HG02840 (cell line): ENCODE results near the gene GHR.

Experiments used
- ATAC-seq: cut with Tn5 transposase; IDR thresholded peaks from one replicate; pipeline ENCODE4 v1.9.1; 2021; ENCODE audit warnings: mild to moderate bottlenecking, moderate library complexity, moderate number of reproducible peaks; ENCODE audit not compliant: unreplicated experiment, low FRiP score

Gene GHR

GRCh38 chr5:42461033-42461432 is 37.8 kb downstream of the GHR start:
- ATAC-seq: no peak

- ATAC-seq: no peak
Observed at GRCh38 chr5:42461507-42461906, 38.3 kb downstream of the GHR start.

GRCh38 chr5:42462083-42462482 is 38.8 kb downstream of the GHR start:
- no peak for ATAC-seq

- ATAC-seq: no peak
Observed at GRCh38 chr5:42467572-42467971, 44.3 kb downstream of the GHR start.

- no peak for ATAC-seq
Observed at GRCh38 chr5:42467981-42468524, 44.8 kb downstream of the GHR start.

- no peak for ATAC-seq
Observed at GRCh38 chr5:42483472-42484154, 60.4 kb downstream of the GHR start.

GRCh38 chr5:42487077-42487476 is 63.8 kb downstream of the GHR start:
- ATAC-seq: no peak

GRCh38 chr5:42487821-42488220 is 64.6 kb downstream of the GHR start:
- no peak for ATAC-seq

- no peak for ATAC-seq
Observed at GRCh38 chr5:42490831-42491230, 67.6 kb downstream of the GHR start.

- ATAC-seq: no peak
Observed at GRCh38 chr5:42491699-42492098, 68.5 kb downstream of the GHR start.

- ATAC-seq: no peak
Observed at GRCh38 chr5:42492974-42493373, 69.7 kb downstream of the GHR start.

- no peak for ATAC-seq
Observed at GRCh38 chr5:42494414-42494813, 71.2 kb downstream of the GHR start.

GRCh38 chr5:42495914-42496313 is 72.7 kb downstream of the GHR start:
- no peak for ATAC-seq

GRCh38 chr5:42496397-42497156 is 73.3 kb downstream of the GHR start:
- ATAC-seq: no peak

- no peak for ATAC-seq
Observed at GRCh38 chr5:42498000-42498399, 74.8 kb downstream of the GHR start.

- ATAC-seq: no peak
Observed at GRCh38 chr5:42499016-42499415, 75.8 kb downstream of the GHR start.

GRCh38 chr5:42500003-42500599 is 76.9 kb downstream of the GHR start:
- ATAC-seq: no peak

GRCh38 chr5:42502613-42503470 is 79.6 kb downstream of the GHR start:
- ATAC-seq: no peak

GRCh38 chr5:42506662-42507061 is 83.4 kb downstream of the GHR start:
- ATAC-seq: no peak

GRCh38 chr5:42507451-42508097 is 84.3 kb downstream of the GHR start:
- no peak for ATAC-seq
